HG02571 (cell line): ENCODE data around the gene HSD17B12.
"Not testable (repeated sequence)": the region's sequence is repeated elsewhere in the genome, so short reads cannot be mapped to it uniquely, and the experiment has no call there.

ENCODE experiments used
- ATAC-seq: cut with Tn5 transposase; IDR thresholded peaks from one replicate; pipeline ENCODE4 v1.9.1; 2021; ENCODE audit warnings: mild to moderate bottlenecking, moderate library complexity; ENCODE audit not compliant: unreplicated experiment

HSD17B12 gene

GRCh38 chr11:43680521-43681400, at the start of gene HSD17B12:
Gene HSD17B12, plus strand, starts transcription at chr11:43680738. Its CDS starts 90 bp downstream, at chr11:43680828.
- peak; percentile 96 for ATAC-seq

GRCh38 chr11:43631732-43632131, 48.8 kb upstream of the HSD17B12 start:
- no peak for ATAC-seq

GRCh38 chr11:43632181-43632580, 48.4 kb upstream of the HSD17B12 start:
- ATAC-seq = no peak

GRCh38 chr11:43638717-43639116, 41.8 kb upstream of the HSD17B12 start:
- no peak for ATAC-seq

- ATAC-seq = no peak
These were observed 41.3 kb upstream of the HSD17B12 start for GRCh38 chr11:43639224-43639623.

- ATAC-seq = no peak
These were observed 40.6 kb upstream of the HSD17B12 start for GRCh38 chr11:43639920-43640319.

- ATAC-seq = peak; percentile 99
These were observed 36.5 kb upstream of the HSD17B12 start for GRCh38 chr11:43643898-43644620.

- no peak for ATAC-seq
These were observed 35.8 kb upstream of the HSD17B12 start for GRCh38 chr11:43644621-43645299.

- no peak for ATAC-seq
These were observed 33.8 kb upstream of the HSD17B12 start for GRCh38 chr11:43646767-43647166.

GRCh38 chr11:43648888-43649287, 31.6 kb upstream of the HSD17B12 start:
- no peak for ATAC-seq

- no peak for ATAC-seq
These were observed 31.0 kb upstream of the HSD17B12 start for GRCh38 chr11:43649501-43649900.

GRCh38 chr11:43649921-43650320, 30.6 kb upstream of the HSD17B12 start:
- ATAC-seq = no peak

- not testable (repeated sequence) for ATAC-seq
These were observed 17.5 kb upstream of the HSD17B12 start for GRCh38 chr11:43663018-43663417.

- ATAC-seq = no peak
These were observed 16.2 kb upstream of the HSD17B12 start for GRCh38 chr11:43664295-43664694.

GRCh38 chr11:43671284-43671683, 9.3 kb upstream of the HSD17B12 start:
- ATAC-seq = not testable (repeated sequence)

GRCh38 chr11:43674560-43674959, 6.0 kb upstream of the HSD17B12 start:
- ATAC-seq = no peak

GRCh38 chr11:43676933-43677332, 3.6 kb upstream of the HSD17B12 start:
- no peak for ATAC-seq

- ATAC-seq = no peak
These were observed 934 bp downstream of the HSD17B12 start for GRCh38 chr11:43681401-43681942.

GRCh38 chr11:43682081-43682480, 1.5 kb downstream of the HSD17B12 start:
- not testable (repeated sequence) for ATAC-seq

- ATAC-seq = no peak
These were observed 4.9 kb downstream of the HSD17B12 start for GRCh38 chr11:43685440-43685839.

- ATAC-seq = no peak
These were observed 5.7 kb downstream of the HSD17B12 start for GRCh38 chr11:43686207-43686606.
